GM03348 (cell line): ENCODE data around the gene NFAT5.

Experiments
- DNase-seq: peaks from one replicate; pipeline ENCODE4 v3.0.0; 2012; ENCODE audit warnings: low spot score

The NFAT5 gene

GRCh38 chr16:69741519-69741918 lies 175.8 kb downstream of the NFAT5 start:
- no peak for DNase-seq

- no peak for DNase-seq
Observed at GRCh38 chr16:69741951-69742904, 176.5 kb downstream of the NFAT5 start.

GRCh38 chr16:69744363-69745231 lies 178.8 kb downstream of the NFAT5 start:
- DNase-seq: no peak

GRCh38 chr16:69745232-69745612 lies 179.5 kb downstream of the NFAT5 start:
- DNase-seq: no peak

GRCh38 chr16:69745959-69746358 lies 180.2 kb downstream of the NFAT5 start:
- no peak for DNase-seq

GRCh38 chr16:69747115-69747514 lies 181.3 kb downstream of the NFAT5 start:
- no peak for DNase-seq

- DNase-seq: no peak
Observed at GRCh38 chr16:69748694-69749345, 183.1 kb downstream of the NFAT5 start.

- no peak for DNase-seq
Observed at GRCh38 chr16:69754143-69754468, 188.3 kb downstream of the NFAT5 start.
